HG03558 (cell line): ENCODE measurements around the gene SNX5.

Source experiments
- ATAC-seq: cut with Tn5 transposase; IDR thresholded peaks from one replicate; pipeline ENCODE4 v1.9.1; 2021; ENCODE audit warnings: moderate number of reproducible peaks; ENCODE audit not compliant: unreplicated experiment; ENCODE audit errors: extremely low read depth

The SNX5 gene

DNA sequence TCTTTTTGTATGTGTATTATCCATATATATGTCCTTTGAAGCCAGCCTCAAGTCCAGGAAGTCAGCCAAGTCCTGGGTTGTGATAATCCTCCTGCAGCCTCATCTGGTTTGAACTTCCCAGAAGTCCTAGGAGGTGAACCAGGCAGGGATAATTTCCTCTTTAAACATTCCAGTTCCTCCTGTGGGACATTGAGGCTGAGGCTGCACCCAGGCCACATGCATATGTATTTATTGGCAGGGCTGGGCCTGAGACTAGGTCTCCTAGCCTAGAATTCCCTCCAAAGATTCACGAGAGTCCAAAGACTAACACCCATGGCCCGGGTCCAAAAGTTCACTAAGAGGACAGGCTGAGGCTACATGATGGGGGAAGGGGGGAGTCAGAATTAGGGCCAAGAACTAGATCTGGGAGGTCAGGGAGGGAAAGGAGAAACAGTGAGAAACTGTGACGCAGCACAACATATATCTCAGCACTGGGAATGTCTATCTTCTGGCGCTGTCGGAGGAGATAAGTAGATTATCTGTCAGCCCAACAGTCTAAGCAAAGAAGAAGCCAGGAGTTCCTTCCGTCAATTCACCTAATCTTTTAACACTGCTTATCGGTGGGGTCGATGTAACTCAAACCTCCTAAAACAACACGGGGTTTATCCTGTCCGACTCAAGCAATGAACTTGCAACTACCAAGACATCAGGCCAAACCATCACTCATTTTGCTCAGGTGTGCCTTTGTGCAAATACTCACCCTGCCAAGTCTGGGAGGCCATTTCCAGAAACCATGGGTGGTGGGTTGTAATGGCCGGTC is 43.3 kb downstream of the SNX5 start:
- no peak for ATAC-seq

DNA sequence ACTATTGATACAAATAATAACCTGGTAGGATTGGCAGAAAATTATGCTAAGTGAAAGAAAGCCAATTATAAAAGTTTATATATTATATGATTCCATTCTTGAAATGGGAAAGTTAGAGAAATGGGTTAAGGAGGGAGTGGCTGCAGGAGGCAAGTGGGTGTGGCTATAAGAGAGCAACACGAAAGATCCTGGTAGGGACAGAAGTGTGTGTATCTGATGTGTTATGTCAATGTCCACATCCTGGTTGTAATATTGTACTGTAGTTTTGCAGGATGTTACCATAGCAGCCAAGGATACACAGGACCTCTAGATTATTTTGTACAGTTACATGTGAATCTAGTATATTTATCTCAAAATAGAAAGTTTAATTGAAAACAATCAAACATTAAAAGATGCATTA is 46.8 kb downstream of the SNX5 start:
- no peak for ATAC-seq

DNA sequence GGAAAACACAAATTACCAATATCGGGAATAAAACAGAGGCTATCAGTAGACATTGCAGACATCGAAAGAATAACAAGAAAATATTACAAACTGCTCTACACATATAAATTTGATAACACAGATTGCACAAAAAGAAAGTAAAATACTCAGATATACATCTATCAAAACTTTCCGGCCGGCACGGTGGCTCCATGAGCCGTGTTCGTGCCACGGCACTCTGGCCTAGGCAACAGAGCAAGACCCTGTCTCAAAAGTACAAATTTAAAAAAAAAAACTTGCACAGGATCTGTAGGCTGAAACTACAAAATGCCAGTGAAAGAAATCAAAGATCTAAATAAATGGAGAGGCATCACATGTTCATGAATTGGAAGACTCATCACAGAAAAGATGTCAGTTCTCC is 49.4 kb downstream of the SNX5 start:
- ATAC-seq: no peak

DNA sequence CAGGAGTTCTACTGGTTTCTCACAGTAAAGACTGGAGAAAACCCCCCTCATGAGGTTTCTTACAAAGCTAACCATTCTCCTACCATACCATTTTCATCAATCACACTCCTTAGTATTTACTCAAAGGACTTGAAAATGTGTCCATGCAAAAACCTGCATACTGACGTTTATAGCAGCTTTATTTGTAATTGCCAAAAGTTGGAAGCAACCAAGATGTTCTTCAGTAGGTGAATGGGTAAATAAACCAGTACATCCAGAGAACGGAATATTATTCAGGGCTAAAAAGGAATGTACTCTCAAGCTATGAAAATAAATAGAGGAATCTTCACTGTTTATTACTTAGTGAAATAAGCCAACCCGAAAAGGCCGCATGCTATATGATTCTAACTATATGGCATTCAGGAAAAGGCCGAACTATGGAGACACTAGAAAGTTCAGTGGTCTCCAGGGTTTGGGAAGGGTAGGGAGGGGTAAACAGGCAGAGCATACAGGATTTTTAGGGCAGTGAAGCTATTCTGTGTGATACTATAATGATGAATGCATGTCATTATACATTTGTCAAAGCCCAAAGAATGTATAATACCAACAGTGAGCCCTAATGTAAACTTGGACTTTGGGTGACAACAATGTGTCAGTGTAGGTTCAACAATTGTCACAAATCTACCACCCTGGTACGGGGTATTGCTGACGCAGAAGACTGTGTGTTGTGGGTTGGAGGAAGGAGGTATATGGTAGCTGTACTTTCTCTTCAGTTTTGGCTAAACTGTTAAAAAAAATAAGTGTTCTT is 50.6 kb downstream of the SNX5 start:
- ATAC-seq: no peak

DNA sequence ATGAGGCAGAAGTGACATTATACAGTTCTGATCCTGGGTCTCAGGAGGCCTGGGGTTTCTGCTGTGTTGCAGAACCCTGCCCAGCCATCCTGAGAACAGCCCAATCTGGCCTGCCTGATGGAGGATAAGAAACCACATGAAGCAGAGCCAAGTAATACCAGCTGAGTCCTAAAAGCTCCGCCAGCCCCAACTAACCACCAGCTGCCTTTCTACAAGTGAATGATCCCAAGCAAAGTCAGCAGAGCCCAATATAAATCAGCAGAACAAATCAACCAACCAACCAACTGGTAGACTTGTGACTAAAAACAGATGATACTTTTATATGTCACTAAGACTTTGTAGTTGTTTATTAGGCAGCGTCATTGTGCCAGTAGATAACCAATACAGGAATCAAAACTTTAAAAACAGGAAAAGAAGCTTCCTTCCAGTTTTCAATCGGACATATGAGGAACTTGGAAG is 52.1 kb downstream of the SNX5 start:
- ATAC-seq: no peak

DNA sequence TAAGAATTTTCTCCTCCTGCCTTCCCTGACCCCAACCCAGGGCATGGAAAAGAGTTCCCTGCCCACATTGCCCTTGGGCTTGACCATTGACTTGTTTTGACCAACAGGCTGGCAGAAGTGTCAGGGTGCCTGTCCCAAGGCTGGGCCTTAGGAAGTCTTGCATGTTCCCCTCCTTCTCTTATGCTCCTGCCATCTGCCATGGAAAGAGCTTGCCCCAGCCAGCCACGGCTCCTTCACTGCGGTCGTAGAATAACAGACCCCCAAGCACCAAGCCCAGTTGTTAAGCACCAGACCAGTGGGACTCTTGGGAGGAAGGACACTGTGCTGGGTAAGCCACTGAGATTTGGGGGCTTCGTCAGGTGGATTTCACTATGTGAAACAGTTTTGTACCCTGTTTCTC is 53.6 kb downstream of the SNX5 start:
- no peak for ATAC-seq

- ATAC-seq: no peak
Observed at GRCh38 chr20:17912916-17913315, 55.7 kb downstream of the SNX5 start.

GRCh38 chr20:17911927-17912326 is 56.7 kb downstream of the SNX5 start:
- no peak for ATAC-seq

GRCh38 chr20:17910828-17911294 is 57.7 kb downstream of the SNX5 start:
- ATAC-seq: no peak

GRCh38 chr20:17909869-17910321 is 58.7 kb downstream of the SNX5 start:
- no peak for ATAC-seq

DNA sequence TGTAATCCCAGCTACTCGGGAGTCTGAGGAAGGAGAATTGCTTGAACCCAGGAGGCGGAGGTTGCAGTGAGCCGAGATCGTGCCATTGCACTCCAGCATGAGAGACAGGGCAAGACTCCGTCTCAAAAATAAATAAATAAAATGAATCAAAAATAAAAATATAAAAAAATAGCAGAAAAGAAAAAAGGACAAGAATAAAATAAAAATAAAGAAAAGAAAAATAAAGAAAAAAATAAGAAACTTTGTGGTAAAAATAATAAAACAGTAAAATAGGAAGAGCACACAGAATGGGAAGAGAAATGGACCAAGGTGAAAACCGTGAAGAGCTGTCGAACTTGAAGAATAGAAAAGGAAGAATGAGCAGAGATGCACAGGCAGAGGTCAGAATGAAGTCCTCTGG is 63.0 kb downstream of the SNX5 start:
- ATAC-seq: no peak

DNA sequence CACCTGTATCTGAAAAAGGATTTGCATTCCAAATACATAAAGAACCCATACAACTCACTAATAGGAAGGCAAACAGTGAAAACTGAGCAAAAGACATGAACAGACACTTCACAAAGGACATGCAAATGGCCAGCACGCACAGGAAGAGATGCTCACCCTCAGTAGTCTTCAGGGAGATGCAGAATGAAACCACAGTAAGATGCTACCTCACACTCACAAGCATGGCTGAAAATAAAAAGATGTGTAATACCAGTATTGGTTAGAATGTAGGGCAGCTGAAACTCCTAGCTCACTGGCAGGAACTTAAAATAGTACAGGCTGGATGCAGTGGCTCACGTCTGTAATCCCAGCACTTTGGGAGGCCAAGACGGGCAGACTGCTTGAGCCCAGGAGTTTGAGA is 64.6 kb downstream of the SNX5 start:
- peak; percentile 45 for ATAC-seq

DNA sequence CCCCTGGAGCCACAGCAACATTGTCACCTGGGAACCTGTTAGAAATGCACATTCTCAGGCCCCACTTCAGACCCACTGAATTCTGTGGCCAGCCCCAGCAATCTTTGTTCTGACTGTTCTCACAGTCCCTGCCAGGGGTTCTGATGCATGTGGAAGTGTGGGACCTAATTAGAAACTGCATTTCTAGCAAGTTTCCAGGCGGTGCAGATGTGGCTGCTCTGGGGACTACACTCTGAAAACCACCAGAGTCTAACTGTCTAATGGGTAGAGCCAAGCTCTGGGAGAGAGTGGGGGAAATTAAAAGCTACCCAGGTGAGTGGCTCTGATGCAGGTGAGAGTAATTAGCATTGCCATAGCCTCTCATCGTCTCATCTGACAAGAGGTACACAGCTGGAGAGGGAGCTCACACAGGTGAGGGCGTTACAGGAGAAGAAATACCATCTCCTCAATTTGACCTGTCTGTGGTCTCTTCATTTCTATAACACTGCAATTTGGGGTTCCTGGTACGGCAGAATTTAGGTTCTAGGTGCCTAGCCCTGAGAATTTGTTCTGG is 66.0 kb downstream of the SNX5 start:
- ATAC-seq: no peak

DNA sequence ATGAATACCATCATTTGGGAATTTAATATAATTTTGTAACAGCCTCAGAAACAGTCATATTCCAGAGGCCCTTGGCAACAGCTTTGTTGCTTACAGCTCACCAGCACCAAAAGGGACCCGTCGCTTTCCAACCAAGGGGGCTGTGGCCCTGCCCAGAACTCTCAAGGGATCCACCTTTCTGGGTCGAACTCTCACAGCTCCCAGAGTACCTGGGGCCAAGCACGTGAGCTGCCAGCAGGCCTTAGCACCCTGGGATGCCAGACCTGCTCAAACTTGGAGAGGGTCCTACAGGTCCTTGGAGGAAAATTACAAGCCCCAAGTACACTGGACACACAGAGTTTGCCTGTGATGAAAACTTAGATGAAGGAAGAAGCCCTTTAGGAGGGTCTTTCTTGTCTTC is 66.6 kb downstream of the SNX5 start:
- ATAC-seq: no peak

DNA sequence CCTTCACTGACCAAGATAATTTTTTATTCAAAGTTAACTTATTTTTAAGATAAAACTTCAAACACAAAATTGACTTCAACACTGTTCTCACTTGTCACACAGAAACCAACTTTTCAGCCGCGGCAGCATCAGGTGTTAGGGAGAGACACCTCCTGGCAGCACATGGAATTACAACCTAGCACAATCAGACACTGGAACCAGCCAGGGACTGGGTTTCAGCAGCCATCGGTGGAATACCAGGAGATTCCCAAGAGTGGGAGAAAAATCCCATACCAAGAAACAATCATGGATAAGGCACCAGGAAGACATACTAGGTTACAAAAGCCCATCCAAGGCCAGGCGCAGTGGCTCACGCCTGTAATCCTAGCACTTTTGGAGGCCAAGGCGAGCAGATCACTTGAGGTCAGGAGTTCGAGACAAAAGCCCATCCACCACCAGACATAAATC is 70.0 kb downstream of the SNX5 start:
- ATAC-seq: no peak

GRCh38 chr20:17897566-17898307 is 70.9 kb downstream of the SNX5 start:
- ATAC-seq: no peak

GRCh38 chr20:17896771-17897369 is 71.7 kb downstream of the SNX5 start:
- ATAC-seq: peak; percentile 32

DNA sequence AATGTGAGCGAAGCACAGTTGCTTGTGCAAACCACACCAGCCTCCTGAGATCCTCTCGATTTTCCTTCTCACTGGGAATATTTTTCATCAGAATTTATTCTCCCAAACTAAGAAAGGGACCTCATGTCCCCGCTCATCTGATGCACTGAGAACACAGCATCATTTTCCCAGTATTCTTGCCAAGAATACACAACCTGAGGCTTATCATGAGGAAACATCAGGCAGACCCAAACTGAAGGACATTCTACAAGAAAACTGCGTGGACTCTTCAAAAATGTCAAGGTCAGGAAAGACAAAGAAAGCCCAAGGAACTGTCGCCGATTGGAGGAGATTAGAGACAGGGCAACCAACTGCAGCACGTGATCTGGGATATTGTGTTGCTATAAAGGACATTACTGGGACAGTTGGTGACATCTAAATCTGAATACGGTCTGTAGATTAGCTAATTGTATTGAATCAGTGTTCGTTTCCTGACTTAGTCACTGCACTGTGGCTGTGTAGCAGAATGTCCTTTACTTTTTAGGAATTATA is 72.3 kb downstream of the SNX5 start:
- ATAC-seq: no peak

DNA sequence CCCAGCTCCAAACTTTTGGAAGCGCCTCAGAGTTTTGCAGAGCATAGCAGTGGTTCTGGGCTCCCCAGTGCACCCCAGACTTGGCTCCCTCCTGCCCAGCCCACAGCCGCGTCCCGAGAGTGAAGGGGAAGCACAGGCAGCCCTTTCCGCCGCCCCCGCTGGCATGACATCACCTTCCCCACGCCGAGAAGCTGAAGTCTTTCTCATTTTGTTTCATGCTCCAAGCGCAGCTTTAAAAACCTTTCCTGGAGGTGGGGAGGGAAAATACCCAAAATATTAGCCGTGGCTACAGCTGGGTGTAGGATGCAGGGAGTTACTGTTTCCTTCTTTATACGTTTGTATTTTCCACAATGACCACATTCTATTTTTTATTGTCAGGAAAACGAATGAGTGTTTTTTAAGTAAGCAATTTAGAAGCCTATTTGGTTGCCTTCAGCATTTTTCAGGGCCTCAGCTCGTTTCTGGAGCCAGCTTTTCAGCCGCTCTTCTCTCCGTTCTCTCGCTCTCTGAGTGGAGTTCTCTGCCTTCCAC is 72.9 kb downstream of the SNX5 start:
- no peak for ATAC-seq
